ENCODE measurements around the gene MYF5. TPM values are rescaled to one million over a fixed set of nuclear protein-coding genes. Genes with fewer than 3 reads are reported as not detected.

The MYF5 gene
- total RNA-seq, 2 donors from 2014 or later = not detected

GRCh38 chr12:80714846-80715245, 1.9 kb upstream of the MYF5 start:
- H3K4me3 ChIP-seq = no peak overlapping the region
- peaks cover 0 to 5% of the 10 kb centered on the region in 2 donors for H3K27me3 ChIP-seq
- no peaks in the 10 kb centered on the region for H3K9me3 ChIP-seq
- H3K36me3 ChIP-seq (replicated peaks in 1 of 2; ENCODE audit: insufficient read depth in 1 of 2, low read depth in 2 of 2) = no peaks in the 10 kb centered on the region
- no peak overlapping the region for H3K27ac ChIP-seq
- WGBS, 2 donors = 34 to 41% methylated on average over 3 of the region's 3 CpGs
- H3K4me1 ChIP-seq = peaks cover 11% of the 10 kb centered on the region
- TF ChIP-seq, protein P1, sequence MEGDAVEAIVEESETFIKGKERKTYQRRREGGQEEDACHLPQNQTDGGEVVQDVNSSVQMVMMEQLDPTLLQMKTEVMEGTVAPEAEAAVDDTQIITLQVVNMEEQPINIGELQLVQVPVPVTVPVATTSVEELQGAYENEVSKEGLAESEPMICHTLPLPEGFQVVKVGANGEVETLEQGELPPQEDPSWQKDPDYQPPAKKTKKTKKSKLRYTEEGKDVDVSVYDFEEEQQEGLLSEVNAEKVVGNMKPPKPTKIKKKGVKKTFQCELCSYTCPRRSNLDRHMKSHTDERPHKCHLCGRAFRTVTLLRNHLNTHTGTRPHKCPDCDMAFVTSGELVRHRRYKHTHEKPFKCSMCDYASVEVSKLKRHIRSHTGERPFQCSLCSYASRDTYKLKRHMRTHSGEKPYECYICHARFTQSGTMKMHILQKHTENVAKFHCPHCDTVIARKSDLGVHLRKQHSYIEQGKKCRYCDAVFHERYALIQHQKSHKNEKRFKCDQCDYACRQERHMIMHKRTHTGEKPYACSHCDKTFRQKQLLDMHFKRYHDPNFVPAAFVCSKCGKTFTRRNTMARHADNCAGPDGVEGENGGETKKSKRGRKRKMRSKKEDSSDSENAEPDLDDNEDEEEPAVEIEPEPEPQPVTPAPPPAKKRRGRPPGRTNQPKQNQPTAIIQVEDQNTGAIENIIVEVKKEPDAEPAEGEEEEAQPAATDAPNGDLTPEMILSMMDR (IDR thresholded peaks at IDR 0.05) = no peak
- intact Hi-C loops (cut with DNase I) = no loop called here
- DNase-seq (no peak), ATAC-seq (no peak)

GRCh38 chr12:80715713-80716249, 931 bp upstream of the MYF5 start:
- intact Hi-C loops (cut with DNase I) = no loop called here
- peaks cover 11% of the 10 kb centered on the region for H3K4me1 ChIP-seq
- no peak for ATAC-seq
- H3K27ac ChIP-seq = no peak overlapping the region
- no peaks in the 10 kb centered on the region for H3K9me3 ChIP-seq
- WGBS, 2 donors = 13 to 30% methylated on average over 10 of the region's 10 CpGs
- no peak overlapping the region for H3K4me3 ChIP-seq
- TF ChIP-seq POLR2A (IDR thresholded peaks at IDR 0.05) = no peak
- no peak for DNase-seq
- H3K36me3 ChIP-seq (replicated peaks in 1 of 2; ENCODE audit: insufficient read depth in 1 of 2, low read depth in 2 of 2) = no peaks in the 10 kb centered on the region
- peaks cover 0 to 5% of the 10 kb centered on the region in 2 donors for H3K27me3 ChIP-seq

- H3K36me3 ChIP-seq (replicated peaks in 1 of 2; ENCODE audit: insufficient read depth in 1 of 2, low read depth in 2 of 2) = no peaks in the 10 kb centered on the region
- H3K4me1 ChIP-seq = peaks cover 21% of the 10 kb centered on the region
- peaks cover 0 to 5% of the 10 kb centered on the region in 2 donors for H3K27me3 ChIP-seq
- DNase-seq = no peak
- H3K4me3 ChIP-seq = no peak overlapping the region
- no peaks in the 10 kb centered on the region for H3K9me3 ChIP-seq
- 61 to 68% methylated on average over 4 of the region's 4 CpGs for WGBS, 2 donors
- TF ChIP-seq POLR2A (IDR thresholded peaks at IDR 0.05) = no peak
- TF ChIP-seq, protein P1 (IDR thresholded peaks at IDR 0.05) = no peak
- intact Hi-C loops (cut with DNase I) = no loop called here
- no peak overlapping the region for H3K27ac ChIP-seq
- ATAC-seq = no peak
These were observed 1.1 kb downstream of the MYF5 start for GRCh38 chr12:80717856-80718255.

- no peak overlapping the region for H3K4me3 ChIP-seq
- intact Hi-C loops (cut with DNase I) = no loop called here
- WGBS, 2 donors = 80 to 83% methylated on average over 1 of the region's 1 CpG
- no peaks in the 10 kb centered on the region for H3K36me3 ChIP-seq (replicated peaks in 1 of 2; ENCODE audit: insufficient read depth in 1 of 2, low read depth in 2 of 2)
- no peaks in the 10 kb centered on the region for H3K9me3 ChIP-seq
- H3K27me3 ChIP-seq = peaks cover 0 to 5% of the 10 kb centered on the region in 2 donors
- ATAC-seq (no peak), DNase-seq (no peak)
- H3K27ac ChIP-seq = no peak overlapping the region
- no peak for TF ChIP-seq POLR2A (IDR thresholded peaks at IDR 0.05)
- TF ChIP-seq, protein P1 (IDR thresholded peaks at IDR 0.05) = no peak
- peaks cover 10% of the 10 kb centered on the region for H3K4me1 ChIP-seq
These were observed 3.8 kb downstream of the MYF5 start for GRCh38 chr12:80720516-80720915.

- TF ChIP-seq POLR2A (IDR thresholded peaks at IDR 0.05) = no peak
- TF ChIP-seq, protein P1 (IDR thresholded peaks at IDR 0.05) = no peak
- intact Hi-C loops (cut with DNase I) = no loop called here
- Histone ChIP-seq H3K9me3 (no peaks in the 10 kb centered on the region), H3K27me3 (peaks cover 0 to 5% of the 10 kb centered on the region in 2 donors), H3K4me3 (no peak overlapping the region), H3K27ac (no peak overlapping the region), H3K36me3 (replicated peaks in 1 of 2; ENCODE audit: insufficient read depth in 1 of 2, low read depth in 2 of 2) (no peaks in the 10 kb centered on the region), H3K4me1 (peaks cover 10% of the 10 kb centered on the region)
- DNase-seq = no peak
- 76 to 82% methylated on average over 3 of the region's 3 CpGs for WGBS, 2 donors
- ATAC-seq = no peak
These were observed 4.6 kb downstream of the MYF5 start for GRCh38 chr12:80721326-80721725.
